ENCODE results near the gene PTBP3. TPM values are rescaled to one million over a fixed set of nuclear protein-coding genes. Genes with fewer than 3 reads are reported as not detected.
"Not testable (repeated sequence)": the region's sequence is repeated elsewhere in the genome, so short reads cannot be mapped to it uniquely, and the experiment has no call there.

Gene PTBP3
- total RNA-seq, 1 donor from 2014 or later: 56.7 TPM

- Mint-ChIP-seq H3K27ac (ENCODE audit: unreplicated experiment) (peak overlapping the region; percentile 99), H3K36me3 (ENCODE audit: low read depth) (no peaks in the 10 kb centered on the region), H3K4me1 (ENCODE audit: low read depth) (peaks cover 52% of the 10 kb centered on the region), H3K4me3 (ENCODE audit: unreplicated experiment) (peak overlapping the region; percentile 93), H3K27me3 (ENCODE audit: low read depth) (no peaks in the 10 kb centered on the region), H3K9me3 (ENCODE audit: low read depth) (no peaks in the 10 kb centered on the region)
- DNase-seq (ENCODE audit: low spot score): peak; percentile 100
- TF ChIP-seq CTCF (IDR thresholded peaks at IDR 0.05): no peak
Observed at GRCh38 chr9:112379177-112380101, 46.0 kb upstream of the PTBP3 start.

GRCh38 chr9:112378328-112379176 lies 45.1 kb upstream of the PTBP3 start:
- TF ChIP-seq CTCF (IDR thresholded peaks at IDR 0.05): no peak
- no peaks in the 10 kb centered on the region for H3K36me3 Mint-ChIP-seq (ENCODE audit: low read depth)
- H3K27ac Mint-ChIP-seq (ENCODE audit: unreplicated experiment): peak overlapping the region; percentile 99
- no peaks in the 10 kb centered on the region for H3K9me3 Mint-ChIP-seq (ENCODE audit: low read depth)
- no peak for DNase-seq (ENCODE audit: low spot score)
- no peaks in the 10 kb centered on the region for H3K27me3 Mint-ChIP-seq (ENCODE audit: low read depth)
- peak overlapping the region; percentile 93 for H3K4me3 Mint-ChIP-seq (ENCODE audit: unreplicated experiment)
- H3K4me1 Mint-ChIP-seq (ENCODE audit: low read depth): peaks cover 47% of the 10 kb centered on the region

- no peaks in the 10 kb centered on the region for H3K9me3 Mint-ChIP-seq (ENCODE audit: low read depth)
- DNase-seq (ENCODE audit: low spot score): no peak
- TF ChIP-seq CTCF (IDR thresholded peaks at IDR 0.05): no peak
- no peaks in the 10 kb centered on the region for H3K27me3 Mint-ChIP-seq (ENCODE audit: low read depth)
- no peak overlapping the region for H3K4me3 Mint-ChIP-seq (ENCODE audit: unreplicated experiment)
- H3K27ac Mint-ChIP-seq (ENCODE audit: unreplicated experiment): no peak overlapping the region
- H3K36me3 Mint-ChIP-seq (ENCODE audit: low read depth): no peaks in the 10 kb centered on the region
- peaks cover 42% of the 10 kb centered on the region for H3K4me1 Mint-ChIP-seq (ENCODE audit: low read depth)
Observed at GRCh38 chr9:112377684-112378327, 44.4 kb upstream of the PTBP3 start.

- Mint-ChIP-seq H3K27me3 (ENCODE audit: low read depth) (no peaks in the 10 kb centered on the region), H3K4me3 (ENCODE audit: unreplicated experiment) (no peak overlapping the region), H3K27ac (ENCODE audit: unreplicated experiment) (no peak overlapping the region), H3K4me1 (ENCODE audit: low read depth) (peaks cover 38% of the 10 kb centered on the region), H3K36me3 (ENCODE audit: low read depth) (no peaks in the 10 kb centered on the region), H3K9me3 (ENCODE audit: low read depth) (no peaks in the 10 kb centered on the region)
- no peak for TF ChIP-seq CTCF (IDR thresholded peaks at IDR 0.05)
- no peak for DNase-seq (ENCODE audit: low spot score)
Observed at GRCh38 chr9:112377087-112377486, 43.7 kb upstream of the PTBP3 start.

GRCh38 chr9:112375361-112375760 lies 41.9 kb upstream of the PTBP3 start:
- no peaks in the 10 kb centered on the region for H3K36me3 Mint-ChIP-seq (ENCODE audit: low read depth)

GRCh38 chr9:112374232-112374631 lies 40.8 kb upstream of the PTBP3 start:
- H3K27me3 Mint-ChIP-seq (ENCODE audit: low read depth); H3K27ac Mint-ChIP-seq (ENCODE audit: unreplicated experiment); H3K9me3 Mint-ChIP-seq (ENCODE audit: low read depth); H3K36me3 Mint-ChIP-seq (ENCODE audit: low read depth); H3K4me3 Mint-ChIP-seq (ENCODE audit: unreplicated experiment); DNase-seq (ENCODE audit: low spot score): not testable (repeated sequence)
- H3K4me1 Mint-ChIP-seq (ENCODE audit: low read depth): peaks cover 22% of the 10 kb centered on the region

More at GRCh38 chr9:112375361-112375760, 41.9 kb upstream of the PTBP3 start:
- Mint-ChIP-seq H3K27me3 (ENCODE audit: low read depth) (no peaks in the 10 kb centered on the region), H3K27ac (ENCODE audit: unreplicated experiment) (no peak overlapping the region), H3K4me3 (ENCODE audit: unreplicated experiment) (no peak overlapping the region), H3K4me1 (ENCODE audit: low read depth) (peaks cover 23% of the 10 kb centered on the region), H3K9me3 (ENCODE audit: low read depth) (no peaks in the 10 kb centered on the region)
- DNase-seq (ENCODE audit: low spot score): no peak
- TF ChIP-seq CTCF (IDR thresholded peaks at IDR 0.05): no peak

- H3K4me3 Mint-ChIP-seq (ENCODE audit: unreplicated experiment); DNase-seq (ENCODE audit: low spot score); H3K27me3 Mint-ChIP-seq (ENCODE audit: low read depth): not testable (repeated sequence)
Observed at GRCh38 chr9:112373666-112374065, 40.2 kb upstream of the PTBP3 start.

More at GRCh38 chr9:112373666-112374065, 40.2 kb upstream of the PTBP3 start:
- peaks cover 17% of the 10 kb centered on the region for H3K4me1 Mint-ChIP-seq (ENCODE audit: low read depth)
- H3K9me3 Mint-ChIP-seq (ENCODE audit: low read depth); H3K27ac Mint-ChIP-seq (ENCODE audit: unreplicated experiment); H3K36me3 Mint-ChIP-seq (ENCODE audit: low read depth): not testable (repeated sequence)
